ENCODE measurements around the gene TBC1D4.

The TBC1D4 gene

GRCh38 chr13:75417012-75417384 is 65.0 kb downstream of the TBC1D4 start:
- H3K4me3 ChIP-seq (ENCODE audit: low read depth, low read length): no peak overlapping the region
- TF ChIP-seq CTCF (IDR thresholded peaks at IDR 0.05; ENCODE audit: low read depth, low read length): no peak

GRCh38 chr13:75416327-75417011 is 65.5 kb downstream of the TBC1D4 start:
- no peak for TF ChIP-seq CTCF (IDR thresholded peaks at IDR 0.05; ENCODE audit: low read depth, low read length)
- H3K4me3 ChIP-seq (ENCODE audit: low read depth, low read length): no peak overlapping the region

- no peak for TF ChIP-seq CTCF (IDR thresholded peaks at IDR 0.05; ENCODE audit: low read depth, low read length)
- H3K4me3 ChIP-seq (ENCODE audit: low read depth, low read length): no peak overlapping the region
Observed at GRCh38 chr13:75415694-75416093, 66.3 kb downstream of the TBC1D4 start.

- no peak overlapping the region for H3K4me3 ChIP-seq (ENCODE audit: low read depth, low read length)
Observed at GRCh38 chr13:75415171-75415570, 66.8 kb downstream of the TBC1D4 start.

GRCh38 chr13:75414036-75414827 is 67.7 kb downstream of the TBC1D4 start:
- no peak overlapping the region for H3K4me3 ChIP-seq (ENCODE audit: low read depth, low read length)
- TF ChIP-seq CTCF (IDR thresholded peaks at IDR 0.05; ENCODE audit: low read depth, low read length): no peak

More at GRCh38 chr13:75415171-75415570, 66.8 kb downstream of the TBC1D4 start:
- TF ChIP-seq CTCF (IDR thresholded peaks at IDR 0.05; ENCODE audit: low read depth, low read length): no peak

- no peak for TF ChIP-seq CTCF (IDR thresholded peaks at IDR 0.05; ENCODE audit: low read depth, low read length)
- H3K4me3 ChIP-seq (ENCODE audit: low read depth, low read length): no peak overlapping the region
Observed at GRCh38 chr13:75411924-75412537, 69.9 kb downstream of the TBC1D4 start.

- no peak for TF ChIP-seq CTCF (IDR thresholded peaks at IDR 0.05; ENCODE audit: low read depth, low read length)
Observed at GRCh38 chr13:75410207-75410606, 71.8 kb downstream of the TBC1D4 start.

More at GRCh38 chr13:75410207-75410606, 71.8 kb downstream of the TBC1D4 start:
- H3K4me3 ChIP-seq (ENCODE audit: low read depth, low read length): no peak overlapping the region

Data from WI38 (cell line).